ENCODE data around the gene CDH4. TPM values are rescaled to one million over a fixed set of nuclear protein-coding genes. Genes with fewer than 3 reads are reported as not detected.

CDH4 gene
- total and polyA plus RNA-seq, 2 donors (not counting 1 experiment from before 2014, with no cell fraction given) = not detected

- no peak for ATAC-seq (ENCODE audit: low read depth)
- Mint-ChIP-seq H3K27ac (no peak overlapping the region), H3K4me1 (no peaks in the 10 kb centered on the region), H3K9me3 (ENCODE audit: insufficient read depth) (peaks cover 7% of the 10 kb centered on the region), H3K4me3 (no peak overlapping the region), H3K27me3 (no peaks in the 10 kb centered on the region)
- H3K79me2 ChIP-seq (ENCODE audit: control insufficient read depth, insufficient read depth, low read length) = no peaks in the 10 kb centered on the region
- TF ChIP-seq CTCF (IDR thresholded peaks at IDR 0.05) (no peak), EZH2 (IDR thresholded peaks at IDR 0.05; ENCODE audit: borderline replicate concordance, insufficient read depth, low read depth, low read length, poor library complexity, severe bottlenecking) (no peak)
- no peak overlapping the region for H3K9ac ChIP-seq (ENCODE audit: low read length)
- peaks cover 0 to 54% (median 0%) of the 10 kb centered on the region in 3 donors for H3K9me3 ChIP-seq (ENCODE audit: control extremely low read depth in 1 of 3, control insufficient read depth in 2 of 3, insufficient read depth in 1 of 3, low read length in 2 of 3)
- POLR2A ChIA-PET = no interaction called here
- H3K4me1 ChIP-seq (ENCODE audit: control insufficient read depth in 2 of 2, insufficient read depth in 2 of 2, low read length in 2 of 2) = no peaks in the 10 kb centered on the region
- WGBS (ENCODE audit: insufficient coverage) = 88% methylated on average over 12 of the region's 12 CpGs
- no peak overlapping the region for H3K4me3 ChIP-seq (ENCODE audit: control extremely low read depth in 1 of 5, extremely low read depth in 1 of 5, insufficient read depth in 1 of 5, low read depth in 2 of 5, low read length in 4 of 5)
- H3K27me3 ChIP-seq (replicated peaks in 1 of 4; ENCODE audit: control extremely low read depth in 1 of 4, control insufficient read depth in 3 of 4, insufficient read depth in 4 of 4, low read length in 3 of 4) = no peaks in the 10 kb centered on the region
- CTCF ChIA-PET = no interaction called here
- no peaks in the 10 kb centered on the region for H4K20me1 ChIP-seq (ENCODE audit: control insufficient read depth, insufficient read depth, low read length, poor library complexity, severe bottlenecking)
- intact Hi-C loops (cut with micrococcal nuclease) = no loop called here
- H3K36me3 ChIP-seq (replicated peaks in 1 of 2; ENCODE audit: control extremely low read depth in 1 of 2, control insufficient read depth in 1 of 2, extremely low read depth in 1 of 2, insufficient read depth in 2 of 2, low read length in 1 of 2) = no peaks in the 10 kb centered on the region
- no peak for DNase-seq
- no peak overlapping the region for H3K4me2 ChIP-seq (replicated peaks; ENCODE audit: low read depth, low read length, poor library complexity, severe bottlenecking)
- H3K27ac ChIP-seq (ENCODE audit: low read length in 2 of 2) = no peak overlapping the region
- H2AFZ ChIP-seq (ENCODE audit: insufficient read depth, low read depth, low read length, poor library complexity, severe bottlenecking) = no peak overlapping the region
These were observed 139.1 kb downstream of the CDH4 start for GRCh38 chr20:61391185-61391584.

GRCh38 chr20:61391812-61392520 is 139.9 kb downstream of the CDH4 start:
- H2AFZ ChIP-seq (ENCODE audit: insufficient read depth, low read depth, low read length, poor library complexity, severe bottlenecking) = no peak overlapping the region
- ChIA-PET CTCF (no interaction called here), POLR2A (no interaction called here)
- no peak overlapping the region for H3K9ac ChIP-seq (ENCODE audit: low read length)
- peaks cover 7% of the 10 kb centered on the region for H3K9me3 Mint-ChIP-seq (ENCODE audit: insufficient read depth)
- no peaks in the 10 kb centered on the region for H3K4me1 ChIP-seq (ENCODE audit: control insufficient read depth in 2 of 2, insufficient read depth in 2 of 2, low read length in 2 of 2)
- no peak overlapping the region for H3K27ac ChIP-seq (ENCODE audit: low read length in 2 of 2)
- no peak overlapping the region for H3K27ac Mint-ChIP-seq
- peaks cover 0 to 54% (median 0%) of the 10 kb centered on the region in 3 donors for H3K9me3 ChIP-seq (ENCODE audit: control extremely low read depth in 1 of 3, control insufficient read depth in 2 of 3, insufficient read depth in 1 of 3, low read length in 2 of 3)
- H3K4me2 ChIP-seq (replicated peaks; ENCODE audit: low read depth, low read length, poor library complexity, severe bottlenecking) = no peak overlapping the region
- H3K27me3 Mint-ChIP-seq = no peaks in the 10 kb centered on the region
- H3K79me2 ChIP-seq (ENCODE audit: control insufficient read depth, insufficient read depth, low read length) = no peaks in the 10 kb centered on the region
- ATAC-seq (ENCODE audit: low read depth) = no peak
- intact Hi-C loops (cut with micrococcal nuclease) = no loop called here
- no peak for DNase-seq
- no peak overlapping the region for H3K4me3 ChIP-seq (ENCODE audit: control extremely low read depth in 1 of 5, extremely low read depth in 1 of 5, insufficient read depth in 1 of 5, low read depth in 2 of 5, low read length in 4 of 5)
- WGBS (ENCODE audit: insufficient coverage) = 78% methylated on average over 21 of the region's 28 CpGs
- no peaks in the 10 kb centered on the region for H3K4me1 Mint-ChIP-seq
- H3K27me3 ChIP-seq (replicated peaks in 1 of 4; ENCODE audit: control extremely low read depth in 1 of 4, control insufficient read depth in 3 of 4, insufficient read depth in 4 of 4, low read length in 3 of 4) = no peaks in the 10 kb centered on the region
- H3K4me3 Mint-ChIP-seq = no peak overlapping the region
- H3K36me3 ChIP-seq (replicated peaks in 1 of 2; ENCODE audit: control extremely low read depth in 1 of 2, control insufficient read depth in 1 of 2, extremely low read depth in 1 of 2, insufficient read depth in 2 of 2, low read length in 1 of 2) = no peaks in the 10 kb centered on the region
- no peak for TF ChIP-seq EZH2 (IDR thresholded peaks at IDR 0.05; ENCODE audit: borderline replicate concordance, insufficient read depth, low read depth, low read length, poor library complexity, severe bottlenecking)
- no peak for TF ChIP-seq CTCF (IDR thresholded peaks at IDR 0.05)
- no peaks in the 10 kb centered on the region for H4K20me1 ChIP-seq (ENCODE audit: control insufficient read depth, insufficient read depth, low read length, poor library complexity, severe bottlenecking)

Data from B cell (primary cell).